ENCODE measurements around the gene TIE1. TPM values are rescaled to one million over a fixed set of nuclear protein-coding genes. Genes with fewer than 3 reads are reported as not detected.

Gene TIE1
- polyA plus RNA-seq, 3 donors = 0.16 TPM; not detected in 2

- no peak within 1 kb of the TSS for H3K4me2 ChIP-seq (replicated peaks; ENCODE audit: extremely low read depth, low read length, poor library complexity, severe bottlenecking)
- H3K36me3 ChIP-seq (replicated peaks in 1 of 2; ENCODE audit: control insufficient read depth in 1 of 2, insufficient read depth in 2 of 2, low read length in 2 of 2) = no peaks in the 10 kb centered on the region
- no peaks in the 10 kb centered on the region for H3K79me2 ChIP-seq (ENCODE audit: insufficient read depth, low read length)
- peaks cover 0 to 2% (median 0%) of the 10 kb centered on the region in 7 donors for H3K9me3 Mint-ChIP-seq
- H4K20me1 ChIP-seq (ENCODE audit: insufficient read depth, low read length) = no peaks in the 10 kb centered on the region
- no peak for TF ChIP-seq CTCF (IDR thresholded peaks at IDR 0.05)
- no peaks in the 10 kb centered on the region for H3K9me3 ChIP-seq (replicated peaks in 1 of 2; ENCODE audit: control insufficient read depth in 1 of 2, insufficient read depth in 1 of 2, low read length in 2 of 2)
- H3K4me3 ChIP-seq (replicated peaks in 1 of 3; ENCODE audit: low read depth in 2 of 3, low read length in 3 of 3) = no peak within 1 kb of the TSS
- peaks cover 0 to 4% (median 0%) of the 10 kb centered on the region in 3 donors for H3K27me3 Mint-ChIP-seq (ENCODE audit: low read depth in 3 of 3)
- DNase-seq = no peak
- no peak within 1 kb of the TSS for H2AFZ ChIP-seq (ENCODE audit: insufficient read depth, low read depth, low read length, poor library complexity, severe bottlenecking)
- no peaks in the 10 kb centered on the region for H3K27me3 ChIP-seq (ENCODE audit: control insufficient read depth in 2 of 2, insufficient read depth in 2 of 2, low read length in 2 of 2)
- WGBS (ENCODE audit: insufficient coverage) = 0% methylated on average over 2 of the region's 3 CpGs
- no peaks in the 10 kb centered on the region for H3K36me3 Mint-ChIP-seq
- intact Hi-C loops (cut with micrococcal nuclease) = no loop called here
- no peak within 1 kb of the TSS for H3K27ac Mint-ChIP-seq
- no peak within 1 kb of the TSS for H3K27ac ChIP-seq (ENCODE audit: low read depth in 1 of 2, low read length in 2 of 2)
- peaks cover 3% of the 10 kb centered on the region for H3K4me1 Mint-ChIP-seq
- H3K4me1 ChIP-seq (ENCODE audit: control insufficient read depth in 1 of 2, insufficient read depth in 2 of 2, low read length in 2 of 2) = no peaks in the 10 kb centered on the region
- H3K9ac ChIP-seq (ENCODE audit: insufficient read depth, low read length, poor library complexity, severe bottlenecking) = no peak within 1 kb of the TSS
- no peak within 1 kb of the TSS for H3K4me3 Mint-ChIP-seq
Measured at GRCh38 chr1:43337588-43337987, 36.8 kb downstream of the TIE1 start, which contains the start of gene MPL. Gene MPL, plus strand, starts transcription at chr1:43337818. Its CDS starts 31 bp downstream, at chr1:43337849.

GRCh38 chr1:43338001-43338400 lies 37.2 kb downstream of the TIE1 start:
- Histone ChIP-seq H3K4me2 (replicated peaks; ENCODE audit: extremely low read depth, low read length, poor library complexity, severe bottlenecking) (no peak overlapping the region), H3K9ac (ENCODE audit: insufficient read depth, low read length, poor library complexity, severe bottlenecking) (no peak overlapping the region), H3K4me3 (replicated peaks in 1 of 3; ENCODE audit: low read depth in 2 of 3, low read length in 3 of 3) (no peak overlapping the region), H3K9me3 (replicated peaks in 1 of 2; ENCODE audit: control insufficient read depth in 1 of 2, insufficient read depth in 1 of 2, low read length in 2 of 2) (no peaks in the 10 kb centered on the region), H3K27ac (ENCODE audit: low read depth in 1 of 2, low read length in 2 of 2) (no peak overlapping the region), H3K79me2 (ENCODE audit: insufficient read depth, low read length) (no peaks in the 10 kb centered on the region), H3K4me1 (ENCODE audit: control insufficient read depth in 1 of 2, insufficient read depth in 2 of 2, low read length in 2 of 2) (no peaks in the 10 kb centered on the region), H3K27me3 (ENCODE audit: control insufficient read depth in 2 of 2, insufficient read depth in 2 of 2, low read length in 2 of 2) (no peaks in the 10 kb centered on the region), H4K20me1 (ENCODE audit: insufficient read depth, low read length) (no peaks in the 10 kb centered on the region), H3K36me3 (replicated peaks in 1 of 2; ENCODE audit: control insufficient read depth in 1 of 2, insufficient read depth in 2 of 2, low read length in 2 of 2) (no peaks in the 10 kb centered on the region), H2AFZ (ENCODE audit: insufficient read depth, low read depth, low read length, poor library complexity, severe bottlenecking) (no peak overlapping the region)
- Mint-ChIP-seq H3K9me3 (peaks cover 0 to 2% (median 0%) of the 10 kb centered on the region in 7 donors), H3K36me3 (no peaks in the 10 kb centered on the region), H3K27ac (no peak overlapping the region), H3K4me1 (peaks cover 3% of the 10 kb centered on the region), H3K27me3 (ENCODE audit: low read depth in 3 of 3) (peaks cover 0 to 4% (median 0%) of the 10 kb centered on the region in 3 donors), H3K4me3 (no peak overlapping the region)
- no peak for TF ChIP-seq CTCF (IDR thresholded peaks at IDR 0.05)
- DNase-seq = no peak
- 21% methylated on average over 2 of the region's 5 CpGs for WGBS (ENCODE audit: insufficient coverage)
- intact Hi-C loops (cut with micrococcal nuclease) = no loop called here

Measured in CD14-positive monocyte (primary cell).